ENCODE results near the gene CELSR1. TPM values are rescaled to one million over a fixed set of nuclear protein-coding genes. Genes with fewer than 3 reads are reported as not detected.

The CELSR1 gene
- total and polyA plus RNA-seq, 2 donors from 2014 or later: 15.7 to 49.9 TPM

DNA sequence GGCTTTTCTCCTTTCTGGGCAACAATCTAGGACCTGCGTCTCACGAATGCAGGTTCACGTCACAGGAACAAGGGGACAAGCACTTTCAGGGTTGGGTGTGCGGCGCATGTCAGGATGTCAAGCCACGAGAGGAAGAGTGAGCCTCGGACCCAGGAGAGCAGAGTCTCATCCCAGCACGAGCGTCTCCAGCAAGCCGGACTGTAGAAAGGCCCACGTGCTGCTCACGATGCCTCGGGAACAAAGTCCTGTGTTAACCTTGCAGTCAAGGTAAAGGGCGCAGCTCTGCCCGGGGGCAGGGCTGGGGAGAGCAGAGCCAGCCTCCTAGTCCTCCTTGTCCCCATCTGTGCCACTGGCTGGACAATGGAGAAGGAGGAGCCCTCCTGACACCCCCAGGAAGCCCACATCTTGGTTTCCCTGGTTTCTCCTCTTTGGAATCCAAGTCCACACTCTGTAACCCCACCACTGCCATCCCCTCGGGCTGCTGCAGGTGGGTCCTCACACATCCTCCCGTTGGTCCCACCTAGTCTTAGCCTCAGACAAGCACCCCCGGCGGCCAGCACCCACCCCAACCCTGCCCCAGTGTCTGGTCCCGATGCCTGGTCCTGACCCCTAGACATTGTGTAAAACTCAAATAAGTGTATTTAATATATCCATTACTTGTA is 63.4 kb downstream of the CELSR1 start:
- H3K4me1 ChIP-seq (ENCODE audit: control insufficient read depth in 2 of 3, insufficient read depth in 2 of 3, low read depth in 1 of 3, low read length in 3 of 3): peaks cover 0 to 8% (median 3%) of the 10 kb centered on the region in 3 donors
- no peaks in the 10 kb centered on the region for H3K9me3 ChIP-seq (ENCODE audit: control insufficient read depth in 2 of 3, insufficient read depth in 1 of 3, low read length in 3 of 3)
- no peak for FAIRE-seq

DNA sequence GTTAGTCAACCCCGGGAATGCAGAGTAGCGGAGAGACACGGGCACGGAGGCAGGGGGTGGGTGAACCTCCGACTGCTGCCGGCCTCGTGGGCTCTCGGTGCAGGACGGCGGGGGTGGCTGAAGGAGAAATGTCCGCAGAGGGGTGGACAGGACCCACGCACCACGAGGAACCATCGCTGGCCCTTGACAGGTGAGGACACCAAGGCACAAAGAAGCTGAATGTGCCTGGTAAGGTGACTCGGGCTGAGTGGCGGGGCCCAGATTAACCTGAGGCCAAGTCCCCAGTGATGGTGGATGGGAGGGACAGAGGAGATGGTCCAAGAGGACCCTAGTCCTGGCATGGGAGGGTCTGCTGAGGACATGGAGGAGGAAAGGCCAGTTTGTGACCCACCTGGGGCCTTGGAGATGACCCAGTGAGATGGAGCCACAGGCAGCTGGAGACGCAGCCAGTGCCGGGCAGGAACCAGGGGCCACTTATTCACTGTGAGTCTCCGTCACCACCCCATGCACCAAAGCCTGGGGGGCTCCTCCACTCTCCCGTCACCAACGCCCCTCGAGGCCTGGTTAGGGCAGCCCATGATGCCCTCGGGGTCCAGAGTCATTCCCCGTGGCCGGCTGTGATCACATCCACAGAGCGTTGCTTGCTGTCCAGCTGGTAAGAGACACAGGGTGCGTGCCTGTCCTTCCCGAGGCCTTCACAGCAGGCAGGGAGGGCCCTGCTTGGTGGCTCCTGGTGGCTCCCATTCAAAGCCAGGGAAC is 64.2 kb downstream of the CELSR1 start:
- DNase-seq (peak in 1 of 5 donors; percentile 59), FAIRE-seq (no peak)
- Histone ChIP-seq H3K4me1 (ENCODE audit: control insufficient read depth in 2 of 3, insufficient read depth in 2 of 3, low read depth in 1 of 3, low read length in 3 of 3) (peaks cover 0 to 5% (median 0%) of the 10 kb centered on the region in 3 donors), H3K27me3 (ENCODE audit: control insufficient read depth, insufficient read depth, low read length) (no peaks in the 10 kb centered on the region), H3K36me3 (ENCODE audit: control insufficient read depth in 2 of 3, insufficient read depth in 3 of 3, low read length in 3 of 3) (no peaks in the 10 kb centered on the region), H3K9me3 (ENCODE audit: control insufficient read depth in 2 of 3, insufficient read depth in 1 of 3, low read length in 3 of 3) (no peaks in the 10 kb centered on the region), H3K4me3 (ENCODE audit: low read length in 3 of 3) (no peak overlapping the region), H3K9ac (ENCODE audit: low read length in 3 of 3) (no peak overlapping the region), H3K27ac (ENCODE audit: low read depth in 2 of 2, low read length in 2 of 2) (peak overlapping the region in 1 of 2 donors; percentile 11)
- TF ChIP-seq, protein P1, sequence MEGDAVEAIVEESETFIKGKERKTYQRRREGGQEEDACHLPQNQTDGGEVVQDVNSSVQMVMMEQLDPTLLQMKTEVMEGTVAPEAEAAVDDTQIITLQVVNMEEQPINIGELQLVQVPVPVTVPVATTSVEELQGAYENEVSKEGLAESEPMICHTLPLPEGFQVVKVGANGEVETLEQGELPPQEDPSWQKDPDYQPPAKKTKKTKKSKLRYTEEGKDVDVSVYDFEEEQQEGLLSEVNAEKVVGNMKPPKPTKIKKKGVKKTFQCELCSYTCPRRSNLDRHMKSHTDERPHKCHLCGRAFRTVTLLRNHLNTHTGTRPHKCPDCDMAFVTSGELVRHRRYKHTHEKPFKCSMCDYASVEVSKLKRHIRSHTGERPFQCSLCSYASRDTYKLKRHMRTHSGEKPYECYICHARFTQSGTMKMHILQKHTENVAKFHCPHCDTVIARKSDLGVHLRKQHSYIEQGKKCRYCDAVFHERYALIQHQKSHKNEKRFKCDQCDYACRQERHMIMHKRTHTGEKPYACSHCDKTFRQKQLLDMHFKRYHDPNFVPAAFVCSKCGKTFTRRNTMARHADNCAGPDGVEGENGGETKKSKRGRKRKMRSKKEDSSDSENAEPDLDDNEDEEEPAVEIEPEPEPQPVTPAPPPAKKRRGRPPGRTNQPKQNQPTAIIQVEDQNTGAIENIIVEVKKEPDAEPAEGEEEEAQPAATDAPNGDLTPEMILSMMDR (IDR thresholded peaks at IDR 0.05; ENCODE audit: borderline replicate concordance, extremely low read depth, insufficient read depth): no peak
- intact Hi-C loops (cut with DNase I): no loop called here

More for the DNA sequence above, 63.4 kb downstream of the CELSR1 start:
- DNase-seq: no peak
- H3K27ac ChIP-seq (ENCODE audit: low read depth in 2 of 2, low read length in 2 of 2): peak overlapping the region in 1 of 2 donors; percentile 11
- no peak overlapping the region for H3K9ac ChIP-seq (ENCODE audit: low read length in 3 of 3)
- H3K27me3 ChIP-seq (ENCODE audit: control insufficient read depth, insufficient read depth, low read length): no peaks in the 10 kb centered on the region
- intact Hi-C loops (cut with DNase I): no loop called here
- H3K36me3 ChIP-seq (ENCODE audit: control insufficient read depth in 2 of 3, insufficient read depth in 3 of 3, low read length in 3 of 3): no peaks in the 10 kb centered on the region
- H3K4me3 ChIP-seq (ENCODE audit: low read length in 3 of 3): no peak overlapping the region
- TF ChIP-seq, protein P1 (IDR thresholded peaks at IDR 0.05; ENCODE audit: borderline replicate concordance, extremely low read depth, insufficient read depth): no peak

DNA sequence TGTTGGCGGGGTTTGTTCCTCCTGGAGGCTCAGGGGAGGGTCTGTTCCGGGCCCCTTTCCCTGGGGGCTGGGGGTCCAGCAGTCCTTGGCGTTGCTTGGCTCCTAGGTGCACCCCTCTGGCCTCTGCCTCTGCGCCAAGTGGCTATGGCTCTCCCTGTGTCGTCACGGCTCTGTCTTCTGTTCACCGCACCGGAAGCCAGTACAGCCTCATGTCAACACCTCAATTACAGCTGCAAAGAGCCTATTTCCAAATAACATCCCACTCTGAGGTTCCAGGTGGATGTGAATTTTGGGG is 64.8 kb downstream of the CELSR1 start:
- H3K9me3 ChIP-seq (ENCODE audit: control insufficient read depth in 2 of 3, insufficient read depth in 1 of 3, low read length in 3 of 3): no peaks in the 10 kb centered on the region
- H3K27ac ChIP-seq (ENCODE audit: low read depth in 2 of 2, low read length in 2 of 2): no peak overlapping the region
- no peaks in the 10 kb centered on the region for H3K36me3 ChIP-seq (ENCODE audit: control insufficient read depth in 2 of 3, insufficient read depth in 3 of 3, low read length in 3 of 3)
- no peak overlapping the region for H3K9ac ChIP-seq (ENCODE audit: low read length in 3 of 3)
- TF ChIP-seq, protein P1 (IDR thresholded peaks at IDR 0.05; ENCODE audit: borderline replicate concordance, extremely low read depth, insufficient read depth): no peak
- no peaks in the 10 kb centered on the region for H3K27me3 ChIP-seq (ENCODE audit: control insufficient read depth, insufficient read depth, low read length)
- H3K4me1 ChIP-seq (ENCODE audit: control insufficient read depth in 2 of 3, insufficient read depth in 2 of 3, low read depth in 1 of 3, low read length in 3 of 3): peaks cover 0 to 5% (median 0%) of the 10 kb centered on the region in 3 donors
- H3K4me3 ChIP-seq (ENCODE audit: low read length in 3 of 3): no peak overlapping the region
- no peak for FAIRE-seq
- no peak for DNase-seq
- intact Hi-C loops (cut with DNase I): no loop called here

Data from kidney (tissue), 14 donors.